GM23338 (cell line): Measurements from ENCODE around the gene ZYG11B. TPM values are rescaled to one million over a fixed set of nuclear protein-coding genes. Genes with fewer than 3 reads are reported as not detected.
"Not testable (repeated sequence)": the region's sequence is repeated elsewhere in the genome, so short reads cannot be mapped to it uniquely, and the experiment has no call there.

Source experiments
- ATAC-seq: fragments of 200-7000 bp; cut with Tn5 transposase; 3 replicates; pipeline ENCODE4 v1.9.1; 2020
- DNase-seq: peaks from one replicate; pipeline ENCODE4 v3.0.0-alpha.2; 2015; ENCODE audit warnings: low spot score
- H2AFZ ChIP-seq: fragments of 200-600 bp; sonication (generic); 2 replicates; pipeline ENCODE4 v1.8.0; 2016; ENCODE audit warnings: antibody characterized with exemption, mild to moderate bottlenecking, moderate library complexity
- H3F3A ChIP-seq: fragments of 200-600 bp; sonication (generic); replicated peaks from 2 replicates; pipeline ENCODE4 v1.8.0; 2017; ENCODE audit warnings: antibody characterized with exemption, mixed run types, low read depth
- H3K27ac ChIP-seq: fragments of 200-600 bp; sonication (generic); 2 replicates; pipeline ENCODE4 v1.6.1; 2016; ENCODE audit warnings: low read depth
- H3K27me3 ChIP-seq: fragments of 200-600 bp; sonication (generic); 2 replicates; pipeline ENCODE4 v1.8.0; 2016; ENCODE audit warnings: mild to moderate bottlenecking, mixed run types, moderate library complexity; ENCODE audit not compliant: insufficient read depth
- H3K36me3 ChIP-seq: fragments of 200-600 bp; sonication (generic); 2 replicates; pipeline ENCODE4 v1.8.0; 2016; ENCODE audit warnings: mild to moderate bottlenecking; ENCODE audit not compliant: insufficient read depth
- H3K4me1 ChIP-seq: fragments of 200-600 bp; sonication (generic); 2 replicates; pipeline ENCODE4 v1.8.0; 2016; ENCODE audit warnings: mild to moderate bottlenecking, moderate library complexity; ENCODE audit not compliant: insufficient read depth
- H3K4me2 ChIP-seq: fragments of 200-600 bp; sonication (generic); 2 replicates; pipeline ENCODE4 v1.7.1; 2017; ENCODE audit warnings: mixed run types
- H3K4me3 ChIP-seq: fragments of 200-600 bp; sonication (generic); 2 replicates; pipeline ENCODE4 v1.6.1; 2016; ENCODE audit warnings: mixed run types
- H3K79me2 ChIP-seq: fragments of 200-600 bp; sonication (generic); replicated peaks from 2 replicates; pipeline ENCODE4 v1.8.0; 2017; ENCODE audit warnings: mild to moderate bottlenecking; ENCODE audit not compliant: insufficient read depth
- H3K9me2 ChIP-seq: fragments of 200-600 bp; sonication (generic); 2 replicates; pipeline ENCODE4 v1.8.0; 2017; ENCODE audit not compliant: insufficient read depth
- H4K20me1 ChIP-seq: fragments of 200-600 bp; sonication (generic); replicated peaks from 2 replicates; pipeline ENCODE4 v1.8.0; 2017; ENCODE audit warnings: mild to moderate bottlenecking; ENCODE audit not compliant: insufficient read depth
- H3K27ac Mint-ChIP-seq: 2 replicates; pipeline ENCODE4 v1.8.0; 2020; ENCODE audit warnings: inconsistent platforms, mild to moderate bottlenecking, moderate library complexity, mixed read lengths
- H3K27me3 Mint-ChIP-seq: 3 replicates; pipeline ENCODE4 v1.8.0; 2022; ENCODE audit warnings: low read depth, mild to moderate bottlenecking, moderate library complexity, mixed read lengths, inconsistent platforms; ENCODE audit not compliant: insufficient read depth, poor library complexity
- H3K36me3 Mint-ChIP-seq: 3 replicates; pipeline ENCODE4 v1.8.0; 2021; ENCODE audit warnings: low read depth, mild to moderate bottlenecking, inconsistent platforms, moderate library complexity, mixed read lengths
- H3K4me1 Mint-ChIP-seq: 3 replicates; pipeline ENCODE4 v1.8.0; 2020; ENCODE audit warnings: mild to moderate bottlenecking, inconsistent platforms, mixed read lengths
- H3K4me3 Mint-ChIP-seq: 3 replicates; pipeline ENCODE4 v1.8.0; 2021; ENCODE audit warnings: moderate library complexity, mild to moderate bottlenecking, inconsistent platforms, mixed read lengths
- H3K9me3 Mint-ChIP-seq: 3 replicates; pipeline ENCODE4 v1.8.0; 2020; ENCODE audit warnings: moderate library complexity, mild to moderate bottlenecking, inconsistent platforms, mixed read lengths
- CREB1 ChIP-seq: fragments of 250-450 bp; sonication (Bioruptor Pico); IDR thresholded peaks from 2 replicates; pipeline ENCODE4 v1.5.0; 2020; ENCODE audit warnings: low read depth, mild to moderate bottlenecking, moderate library complexity
- EZH2phosphoT487 ChIP-seq: fragments of 200-600 bp; sonication (generic); IDR thresholded peaks from one replicate; pipeline ENCODE4 v1.8.1; 2018; ENCODE audit warnings: antibody characterized with exemption; ENCODE audit not compliant: unreplicated experiment
- REST ChIP-seq: IDR thresholded peaks from one replicate; pipeline ENCODE4 v1.6.1; 2018; ENCODE audit warnings: antibody characterized with exemption; ENCODE audit not compliant: unreplicated experiment
- ZNF114 ChIP-seq: fragments of 250-450 bp; sonication (Bioruptor Pico); IDR thresholded peaks from 2 replicates; pipeline ENCODE4 v1.5.0; 2020; ENCODE audit warnings: mild to moderate bottlenecking, moderate library complexity
- ZNF331 ChIP-seq: fragments of 250-450 bp; sonication (Bioruptor Pico); IDR thresholded peaks from 2 replicates; pipeline ENCODE4 v1.5.0; 2020; ENCODE audit warnings: low read depth, mild to moderate bottlenecking, moderate library complexity
- polyA plus RNA-seq: library from polyadenylated mRNA; unstranded; fragments of >200 nt; fragmentation: Nextera tagmentation; extraction: Ambion mirVana; gene quantifications from 2 replicates; pipeline ENCODE4 v1.2.1, GENCODE V29; 2016
- total RNA-seq: library from RNA; depleted of rRNA; stranded (reverse); fragments of >200 nt; shearing (Covaris generic); gene quantifications from 2 replicates; pipeline ENCODE4 v1.2.3, GENCODE V29; 2014

Gene ZYG11B
- total and polyA plus RNA-seq, 2 experiments from 2014 or later: 7.8 to 42.3 TPM

GRCh38 chr1:52733368-52733767, 7.1 kb downstream of the ZYG11B start:
- Histone ChIP-seq H3K79me2 (peaks cover 97% of the 10 kb centered on the region), H3K27ac (no peak overlapping the region), H3K4me2 (no peak overlapping the region), H3K9me2 (no peaks in the 10 kb centered on the region), H3K27me3 (no peaks in the 10 kb centered on the region), H2AFZ (no peak overlapping the region), H3F3A (0 out of 2 replicates have a peak, but pooled peaks cover 3% of the 10 kb centered on the region), H3K36me3 (no peaks in the 10 kb centered on the region), H3K4me1 (no peaks in the 10 kb centered on the region), H4K20me1 (peaks cover 14% of the 10 kb centered on the region), H3K4me3 (no peak overlapping the region)
- ATAC-seq (no peak), DNase-seq (no peak)
- Mint-ChIP-seq H3K4me3 (no peak overlapping the region), H3K27ac (no peak overlapping the region), H3K9me3 (no peaks in the 10 kb centered on the region), H3K27me3 (no peaks in the 10 kb centered on the region), H3K36me3 (no peaks in the 10 kb centered on the region; the same call in 2 of the 3 replicates), H3K4me1 (no peaks in the 10 kb centered on the region)
- TF ChIP-seq ZNF114 (CRISPR knock-in tag) (no peak), REST (no peak), EZH2phosphoT487 (no peak), CREB1 (CRISPR knock-in tag) (no peak)

GRCh38 chr1:52735371-52735770, 9.1 kb downstream of the ZYG11B start:
- not testable (repeated sequence) for H3K9me3 Mint-ChIP-seq, H3K4me1 Mint-ChIP-seq, ATAC-seq, H3K27ac ChIP-seq, H3K9me2 ChIP-seq, DNase-seq, H3K4me2 ChIP-seq, H2AFZ ChIP-seq, H3K27me3 Mint-ChIP-seq, H3F3A ChIP-seq, H3K27ac Mint-ChIP-seq, H3K4me3 Mint-ChIP-seq, H3K36me3 Mint-ChIP-seq, H3K27me3 ChIP-seq, H3K4me1 ChIP-seq, H3K4me3 ChIP-seq, H3K36me3 ChIP-seq
- H3K79me2 ChIP-seq: peaks cover 97% of the 10 kb centered on the region
- H4K20me1 ChIP-seq: peaks cover 14% of the 10 kb centered on the region

- no peak overlapping the region for H3K27ac ChIP-seq
- H3K9me2 ChIP-seq: no peaks in the 10 kb centered on the region
- H2AFZ ChIP-seq: no peak overlapping the region
- no peak for ATAC-seq
- H3K36me3 Mint-ChIP-seq: peaks cover 12% of the 10 kb centered on the region
- no peak overlapping the region for H3K27ac Mint-ChIP-seq
- no peak overlapping the region for H3K4me3 ChIP-seq
- no peaks in the 10 kb centered on the region for H3K27me3 Mint-ChIP-seq
- H3K4me3 Mint-ChIP-seq: no peak overlapping the region
- no peaks in the 10 kb centered on the region for H3K36me3 ChIP-seq
- no peaks in the 10 kb centered on the region for H3K27me3 ChIP-seq
- no peak overlapping the region for H3K4me2 ChIP-seq
- DNase-seq: no peak
- no peaks in the 10 kb centered on the region for H3K4me1 ChIP-seq
- TF ChIP-seq ZNF331 (CRISPR knock-in tag): no peak
- TF ChIP-seq ZNF114 (CRISPR knock-in tag): no peak
- no peaks in the 10 kb centered on the region for H3F3A ChIP-seq
- peaks cover 11% of the 10 kb centered on the region for H4K20me1 ChIP-seq
- no peaks in the 10 kb centered on the region for H3K4me1 Mint-ChIP-seq
- H3K79me2 ChIP-seq: peaks cover 87% of the 10 kb centered on the region
- H3K9me3 Mint-ChIP-seq: peaks cover 15% of the 10 kb centered on the region; the same call in 2 of the 3 replicates
These were observed 11.9 kb downstream of the ZYG11B start for GRCh38 chr1:52738148-52738547.
